ENCODE data around the gene ZNF474.

The ZNF474 gene

GRCh38 chr5:122173474-122174415 lies 44.4 kb downstream of the ZNF474 start:
- H3K9ac ChIP-seq = no peak overlapping the region
- H3K9me3 ChIP-seq (replicated peaks in 1 of 11) = 0 out of 22 replicates have a peak, but pooled peaks cover 0 to under 1% (median 0%) of the 10 kb centered on the region in 11 experiments
- no peak for TF ChIP-seq Cebpa-rat (IDR thresholded peaks at IDR 0.05)
- H3K36me3 ChIP-seq = no peaks in the 10 kb centered on the region
- no peak overlapping the region for H3K4me3 ChIP-seq
- H3K27ac ChIP-seq = no peak overlapping the region
- peak overlapping the region in 3 of 11 experiments; percentile 7 to 13 (median 12); a peak in 4 of 22 replicates for H3K4me2 ChIP-seq
- no peaks in the 10 kb centered on the region for H3K27me3 ChIP-seq
- no peaks in the 10 kb centered on the region for H4K20me1 ChIP-seq
- peaks cover 0 to 8% (median 0%) of the 10 kb centered on the region in 10 experiments; a peak in 2 of 20 replicates for H3K4me1 ChIP-seq

- H3K36me3 ChIP-seq = no peaks in the 10 kb centered on the region
- no peaks in the 10 kb centered on the region for H3K27me3 ChIP-seq
- peaks cover 0 to 8% (median 0%) of the 10 kb centered on the region in 10 experiments; a peak in 2 of 20 replicates for H3K4me1 ChIP-seq
- no peak overlapping the region for H3K9ac ChIP-seq
- no peak overlapping the region for H3K27ac ChIP-seq
- TF ChIP-seq Cebpa-rat (IDR thresholded peaks at IDR 0.05) = no peak
- H3K4me3 ChIP-seq = no peak overlapping the region
- no peaks in the 10 kb centered on the region for H4K20me1 ChIP-seq
- 0 out of 22 replicates have a peak, but pooled peaks cover 0 to 4% (median 0%) of the 10 kb centered on the region in 11 experiments for H3K9me3 ChIP-seq (replicated peaks in 1 of 11)
- no peak overlapping the region for H3K4me2 ChIP-seq
Observed at GRCh38 chr5:122175091-122175490, 45.7 kb downstream of the ZNF474 start.

GRCh38 chr5:122175852-122176251 lies 46.5 kb downstream of the ZNF474 start:
- Histone ChIP-seq H3K4me1 (peaks cover 0 to 8% (median 0%) of the 10 kb centered on the region in 10 experiments; a peak in 2 of 20 replicates), H3K9ac (no peak overlapping the region), H3K4me3 (no peak overlapping the region), H3K36me3 (no peaks in the 10 kb centered on the region), H3K27me3 (no peaks in the 10 kb centered on the region), H4K20me1 (no peaks in the 10 kb centered on the region), H3K4me2 (no peak overlapping the region), H3K27ac (no peak overlapping the region), H3K9me3 (replicated peaks in 1 of 11) (0 out of 22 replicates have a peak, but pooled peaks cover 0 to 4% (median 0%) of the 10 kb centered on the region in 11 experiments)
- no peak for TF ChIP-seq Cebpa-rat (IDR thresholded peaks at IDR 0.05)

GRCh38 chr5:122177161-122177560 lies 47.8 kb downstream of the ZNF474 start:
- Histone ChIP-seq H4K20me1 (no peaks in the 10 kb centered on the region), H3K27me3 (no peaks in the 10 kb centered on the region), H3K36me3 (no peaks in the 10 kb centered on the region), H3K9me3 (replicated peaks in 1 of 11) (0 out of 22 replicates have a peak, but pooled peaks cover 0 to 4% (median 0%) of the 10 kb centered on the region in 11 experiments), H3K27ac (no peak overlapping the region), H3K4me3 (no peak overlapping the region), H3K9ac (no peak overlapping the region), H3K4me2 (no peak overlapping the region), H3K4me1 (peaks cover 0 to 8% (median 0%) of the 10 kb centered on the region in 10 experiments; a peak in 2 of 20 replicates)
- TF ChIP-seq Cebpa-rat (IDR thresholded peaks at IDR 0.05) = no peak

- no peaks in the 10 kb centered on the region for H3K27me3 ChIP-seq
Observed at GRCh38 chr5:122179701-122180100, 50.4 kb downstream of the ZNF474 start.

GRCh38 chr5:122180146-122180712 lies 50.9 kb downstream of the ZNF474 start:
- Histone ChIP-seq H3K4me2 (no peak overlapping the region), H3K4me1 (no peaks in the 10 kb centered on the region), H3K9ac (no peak overlapping the region), H3K4me3 (no peak overlapping the region), H4K20me1 (no peaks in the 10 kb centered on the region), H3K27ac (no peak overlapping the region), H3K27me3 (no peaks in the 10 kb centered on the region), H3K9me3 (replicated peaks in 1 of 11) (0 out of 22 replicates have a peak, but pooled peaks cover 0 to 4% (median 0%) of the 10 kb centered on the region in 11 experiments), H3K36me3 (no peaks in the 10 kb centered on the region)
- no peak for TF ChIP-seq Cebpa-rat (IDR thresholded peaks at IDR 0.05)

More at GRCh38 chr5:122179701-122180100, 50.4 kb downstream of the ZNF474 start:
- Histone ChIP-seq H3K9me3 (replicated peaks in 1 of 11) (0 out of 22 replicates have a peak, but pooled peaks cover 0 to 4% (median 0%) of the 10 kb centered on the region in 11 experiments), H3K36me3 (no peaks in the 10 kb centered on the region), H4K20me1 (no peaks in the 10 kb centered on the region), H3K4me2 (no peak overlapping the region), H3K27ac (no peak overlapping the region), H3K9ac (no peak overlapping the region), H3K4me3 (no peak overlapping the region), H3K4me1 (no peaks in the 10 kb centered on the region)
- TF ChIP-seq Cebpa-rat (IDR thresholded peaks at IDR 0.05) = no peak

- H3K9ac ChIP-seq = no peak overlapping the region
- 0 out of 22 replicates have a peak, but pooled peaks cover 0 to 4% (median 0%) of the 10 kb centered on the region in 11 experiments for H3K9me3 ChIP-seq (replicated peaks in 1 of 11)
- no peak overlapping the region for H3K4me3 ChIP-seq
- H3K4me1 ChIP-seq = no peaks in the 10 kb centered on the region
- H3K36me3 ChIP-seq = no peaks in the 10 kb centered on the region
- no peaks in the 10 kb centered on the region for H3K27me3 ChIP-seq
- no peaks in the 10 kb centered on the region for H4K20me1 ChIP-seq
- no peak overlapping the region for H3K27ac ChIP-seq
- no peak overlapping the region for H3K4me2 ChIP-seq
- TF ChIP-seq Cebpa-rat (IDR thresholded peaks at IDR 0.05) = no peak
Observed at GRCh38 chr5:122180863-122181548, 51.7 kb downstream of the ZNF474 start.

GRCh38 chr5:122181863-122182262 lies 52.5 kb downstream of the ZNF474 start:
- no peaks in the 10 kb centered on the region for H4K20me1 ChIP-seq
- H3K9ac ChIP-seq = no peak overlapping the region
- H3K4me3 ChIP-seq = no peak overlapping the region
- no peaks in the 10 kb centered on the region for H3K36me3 ChIP-seq
- H3K27ac ChIP-seq = no peak overlapping the region
- TF ChIP-seq Cebpa-rat (IDR thresholded peaks at IDR 0.05) = no peak
- no peaks in the 10 kb centered on the region for H3K27me3 ChIP-seq
- H3K4me2 ChIP-seq = no peak overlapping the region
- 0 out of 22 replicates have a peak, but pooled peaks cover 0 to 4% (median 0%) of the 10 kb centered on the region in 11 experiments for H3K9me3 ChIP-seq (replicated peaks in 1 of 11)
- no peaks in the 10 kb centered on the region for H3K4me1 ChIP-seq

Data from BLaER1 treated with 17β-estradiol and CSF1 and Interleukin-3, amounts not matched to agents 10 nM and 100 nM (cell line).